CD4-positive, alpha-beta T cell treated with Interferon alpha-2 for 1 hour (primary cell): Measurements from ENCODE around the gene ZBTB46.

Experiments
- DNase-seq, 2 donors: peaks; one replicate each; pipeline ENCODE4 v3.0.0-alpha.2; 2020 to 2022

Gene ZBTB46

GRCh38 chr20:63765082-63765873, 65.8 kb downstream of the ZBTB46 start:
- DNase-seq, result no peak

- DNase-seq, result no peak
Observed at GRCh38 chr20:63759377-63759901, 71.6 kb downstream of the ZBTB46 start.

GRCh38 chr20:63758152-63758551, 72.9 kb downstream of the ZBTB46 start:
- no peak for DNase-seq

- DNase-seq, result peak in 1 of 2 donors; percentile 43
Observed at GRCh38 chr20:63756648-63756991, 74.4 kb downstream of the ZBTB46 start.

GRCh38 chr20:63755933-63756647, 75.0 kb downstream of the ZBTB46 start:
- no peak for DNase-seq

GRCh38 chr20:63754008-63754407, 77.1 kb downstream of the ZBTB46 start:
- DNase-seq, result no peak

- no peak for DNase-seq
Observed at GRCh38 chr20:63753381-63753780, 77.7 kb downstream of the ZBTB46 start.

- DNase-seq, result no peak
Observed at GRCh38 chr20:63752411-63753101, 78.5 kb downstream of the ZBTB46 start.

- DNase-seq, result peak in 1 of 2 donors; percentile 31
Observed at GRCh38 chr20:63751471-63752271, 79.4 kb downstream of the ZBTB46 start.

GRCh38 chr20:63750807-63751470, 80.1 kb downstream of the ZBTB46 start:
- peak; percentile 47 to 70 for DNase-seq

- DNase-seq, result no peak
Observed at GRCh38 chr20:63749597-63750508, 81.2 kb downstream of the ZBTB46 start.

- DNase-seq, result no peak
Observed at GRCh38 chr20:63748934-63749270, 82.2 kb downstream of the ZBTB46 start.

GRCh38 chr20:63748070-63748933, 82.8 kb downstream of the ZBTB46 start:
- no peak for DNase-seq

- DNase-seq, result no peak
Observed at GRCh38 chr20:63747622-63748069, 83.4 kb downstream of the ZBTB46 start.

GRCh38 chr20:63746751-63747315, 84.2 kb downstream of the ZBTB46 start:
- no peak for DNase-seq

- no peak for DNase-seq
Observed at GRCh38 chr20:63745961-63746731, 84.9 kb downstream of the ZBTB46 start.

- DNase-seq, result no peak
Observed at GRCh38 chr20:63745424-63745805, 85.6 kb downstream of the ZBTB46 start.

GRCh38 chr20:63744574-63745423, 86.3 kb downstream of the ZBTB46 start:
- DNase-seq, result no peak
